GM12872 (cell line): ENCODE results near the gene UBL7.

Experiments
- TF ChIP-seq, protein P1 (sequence below): IDR thresholded peaks from 3 replicates; pipeline ENCODE4 v1.5.1; 2011; ENCODE audit warnings: low read depth, mild to moderate bottlenecking, low read length, moderate library complexity; ENCODE audit not compliant: insufficient read depth

The UBL7 gene

DNA sequence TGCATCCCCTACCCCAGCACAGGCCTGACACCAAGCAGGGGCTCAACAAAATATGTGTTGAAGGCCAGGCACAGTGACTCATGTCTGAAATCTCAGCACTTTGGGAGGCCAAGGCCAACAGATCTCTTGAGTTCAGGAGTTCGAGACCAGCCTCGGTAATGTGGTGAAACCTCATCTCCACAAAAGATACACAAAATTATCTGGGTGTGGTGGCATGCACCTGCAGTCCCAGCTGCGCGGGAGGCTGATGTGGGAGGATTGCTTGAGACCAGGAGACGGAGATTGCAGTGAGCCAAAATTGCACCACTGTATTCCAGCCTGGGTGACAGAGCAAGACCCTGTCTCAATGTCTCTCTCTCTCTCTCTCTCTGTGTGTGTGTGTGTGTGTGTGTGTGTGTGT lies 62.8 kb downstream of the UBL7 start:
- TF ChIP-seq, protein P1, sequence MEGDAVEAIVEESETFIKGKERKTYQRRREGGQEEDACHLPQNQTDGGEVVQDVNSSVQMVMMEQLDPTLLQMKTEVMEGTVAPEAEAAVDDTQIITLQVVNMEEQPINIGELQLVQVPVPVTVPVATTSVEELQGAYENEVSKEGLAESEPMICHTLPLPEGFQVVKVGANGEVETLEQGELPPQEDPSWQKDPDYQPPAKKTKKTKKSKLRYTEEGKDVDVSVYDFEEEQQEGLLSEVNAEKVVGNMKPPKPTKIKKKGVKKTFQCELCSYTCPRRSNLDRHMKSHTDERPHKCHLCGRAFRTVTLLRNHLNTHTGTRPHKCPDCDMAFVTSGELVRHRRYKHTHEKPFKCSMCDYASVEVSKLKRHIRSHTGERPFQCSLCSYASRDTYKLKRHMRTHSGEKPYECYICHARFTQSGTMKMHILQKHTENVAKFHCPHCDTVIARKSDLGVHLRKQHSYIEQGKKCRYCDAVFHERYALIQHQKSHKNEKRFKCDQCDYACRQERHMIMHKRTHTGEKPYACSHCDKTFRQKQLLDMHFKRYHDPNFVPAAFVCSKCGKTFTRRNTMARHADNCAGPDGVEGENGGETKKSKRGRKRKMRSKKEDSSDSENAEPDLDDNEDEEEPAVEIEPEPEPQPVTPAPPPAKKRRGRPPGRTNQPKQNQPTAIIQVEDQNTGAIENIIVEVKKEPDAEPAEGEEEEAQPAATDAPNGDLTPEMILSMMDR, result no peak

DNA sequence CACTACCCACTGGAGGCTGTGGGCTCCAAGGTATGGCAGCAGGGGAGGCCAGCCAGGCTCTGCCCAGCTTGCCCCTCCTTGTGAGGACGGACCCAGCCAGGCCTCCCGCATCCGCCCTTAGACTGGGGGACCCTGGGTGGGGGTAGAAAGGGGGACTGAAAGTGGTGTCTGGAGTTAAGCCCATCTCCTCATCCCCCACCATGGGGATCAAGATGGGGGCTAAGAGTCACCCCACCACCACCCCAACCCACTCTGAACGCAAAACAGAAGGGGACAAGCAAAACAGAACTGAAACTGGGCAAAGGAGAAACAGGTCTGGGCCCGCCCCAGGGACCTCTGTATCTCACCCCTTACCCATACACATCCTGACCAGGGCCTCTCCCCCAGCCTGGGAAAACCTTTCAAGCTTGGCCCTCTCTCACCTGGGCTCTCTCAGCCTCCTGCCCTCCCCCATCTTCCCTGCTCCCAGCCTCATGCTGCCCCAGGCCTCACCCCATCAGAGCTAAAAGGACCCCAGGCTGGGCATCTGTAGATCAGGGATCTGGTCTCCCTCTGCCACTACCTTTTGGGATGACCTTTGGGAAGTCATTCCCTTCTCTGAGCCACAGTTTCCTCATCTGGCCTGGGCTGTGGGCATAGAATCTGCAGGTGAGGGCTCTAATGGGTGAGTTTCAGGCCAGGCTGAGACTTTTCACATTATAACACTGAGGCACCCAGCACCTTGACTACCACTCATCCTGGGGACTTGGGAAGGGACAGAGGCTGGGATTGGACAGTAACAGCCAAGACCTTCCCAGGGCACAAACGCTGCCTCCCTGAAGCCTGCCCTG lies 63.5 kb downstream of the UBL7 start:
- TF ChIP-seq, protein P1, result no peak

DNA sequence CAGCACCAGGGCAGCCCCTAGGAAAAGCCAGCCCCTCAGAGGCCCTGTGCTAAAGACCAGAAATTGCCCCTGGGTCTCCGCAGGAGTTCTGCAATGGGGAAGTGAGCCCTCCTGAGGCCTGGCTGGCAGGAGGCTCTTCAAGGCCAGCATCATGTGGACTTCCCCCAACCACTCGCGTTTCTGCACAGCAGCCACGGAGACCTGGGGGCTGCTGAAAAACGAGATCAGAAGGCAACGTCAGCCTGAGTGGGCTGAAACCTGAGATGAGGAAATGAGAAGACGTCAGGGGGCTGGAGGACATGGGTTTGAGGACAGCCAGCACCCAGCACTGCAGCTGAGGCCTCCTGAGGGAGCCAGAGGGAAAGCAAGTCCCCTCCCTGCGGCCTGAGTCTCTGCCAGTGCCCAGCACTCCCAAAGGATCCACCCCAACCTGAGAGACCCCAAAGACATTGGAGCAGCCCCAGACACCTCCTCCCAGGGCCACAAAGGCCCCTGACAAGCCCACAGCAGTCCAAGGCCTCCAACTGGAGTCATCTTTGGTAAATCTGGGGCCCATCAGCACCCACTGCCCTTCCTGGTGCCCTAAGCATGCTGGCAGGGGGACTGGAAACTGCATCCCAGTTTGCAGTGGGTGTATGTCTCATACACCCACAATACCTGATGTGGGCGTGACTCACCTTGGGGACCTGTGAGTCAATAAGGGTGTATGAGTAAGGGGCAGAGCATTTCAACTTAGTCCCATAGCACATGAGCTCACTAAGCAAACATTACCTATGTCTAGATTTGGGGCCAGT lies 64.3 kb downstream of the UBL7 start:
- TF ChIP-seq, protein P1, result no peak; the same call in 2 of the 3 replicates

DNA sequence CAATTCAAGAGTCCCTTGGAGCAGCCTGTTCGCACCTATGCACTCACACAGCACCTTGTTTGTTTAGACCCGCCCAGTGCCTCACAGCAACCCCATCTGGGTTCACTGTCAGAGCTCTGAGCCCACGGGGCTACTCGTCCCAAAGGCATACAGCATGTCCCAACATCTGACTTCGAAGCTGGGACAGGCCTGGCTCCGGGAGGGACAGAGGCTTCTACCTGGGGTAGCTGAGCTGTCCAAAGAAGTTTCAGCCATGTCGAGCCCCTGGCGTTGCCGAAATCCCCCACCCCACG lies 64.9 kb downstream of the UBL7 start:
- TF ChIP-seq, protein P1, result no peak
